Erythroblast (primary cell): ENCODE measurements around the gene RPL35A.

Experiments
- GATA1 ChIP-seq: IDR thresholded peaks from 2 replicates; pipeline ENCODE4 v1.6.1; 2011; ENCODE audit warnings: low read depth, mild to moderate bottlenecking, control low read depth, low read length, moderate library complexity
- POLR2A ChIP-seq: IDR thresholded peaks from 2 replicates; pipeline ENCODE4 v1.6.1; 2011; ENCODE audit warnings: mild to moderate bottlenecking, low read length

GRCh38 chr3:197912741-197913476, 37.1 kb upstream of the RPL35A start:
- no peak for TF ChIP-seq POLR2A
- no peak for TF ChIP-seq GATA1
